ENCODE results near the gene MLIP.

- TF ChIP-seq POLR2A (IDR thresholded peaks at IDR 0.05) (no peak), CTCF (IDR thresholded peaks at IDR 0.05) (no peak)
Measured at GRCh38 chr6:54108271-54108670, 3.0 kb upstream of the MLIP start.

Data from lower leg skin (tissue), 3 donors.